RWPE1 (cell line): Measurements from ENCODE around the gene KRT78.

ENCODE experiments used
- CTCF ChIA-PET: fragments of 350-600 bp; sonication (Branson Sonifier 250); formaldehyde crosslinking; extraction: SDS; loops from one replicate; lab custom pipeline; 2021; lab: Yijun Ruan, JAX
- POLR2A ChIA-PET: fragments of 400-600 bp; formaldehyde crosslinking; extraction: SDS; loops from one replicate; lab custom pipeline; 2020; ENCODE audit warnings: antibody characterized with exemption; ENCODE audit not compliant: low non-redundant PET; lab: Yijun Ruan, JAX
- DNase-seq: peaks from one replicate; pipeline ENCODE4 v3.0.0; 2012; ENCODE audit warnings: low spot score
- H3K27ac ChIP-seq: fragments of 450-650 bp; 2 replicates; pipeline ENCODE4 v1.5.1; 2017
- CTCF ChIP-seq: fragments of 450-650 bp; conservative IDR thresholded peaks from 2 replicates; pipeline ENCODE4 v1.5.1; 2017; ENCODE audit warnings: low read depth, mild to moderate bottlenecking

The KRT78 gene

DNA sequence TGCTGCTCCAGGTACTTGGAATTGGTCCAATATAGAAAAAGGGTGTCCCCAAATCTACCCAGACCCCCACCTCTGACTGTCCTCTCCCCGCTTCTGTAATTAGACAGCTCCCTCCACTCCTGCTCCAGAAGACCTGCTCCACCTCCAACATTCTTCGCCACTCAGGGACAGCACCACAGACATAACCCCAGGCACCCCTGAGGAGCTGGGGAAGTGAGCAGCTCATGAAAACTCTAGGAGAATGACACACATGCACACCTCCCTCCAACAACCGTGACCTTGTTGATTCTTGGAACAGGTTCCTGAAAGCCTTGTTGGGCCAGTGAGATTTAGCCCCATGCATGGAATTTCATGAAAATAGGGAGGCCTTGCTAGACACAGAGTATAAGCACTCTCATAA lies 43.1 kb downstream of the KRT78 start:
- DNase-seq: no peak
- ChIA-PET CTCF (no interaction called here), POLR2A (no interaction called here)
- TF ChIP-seq CTCF: no peak
- no peak overlapping the region for H3K27ac ChIP-seq

DNA sequence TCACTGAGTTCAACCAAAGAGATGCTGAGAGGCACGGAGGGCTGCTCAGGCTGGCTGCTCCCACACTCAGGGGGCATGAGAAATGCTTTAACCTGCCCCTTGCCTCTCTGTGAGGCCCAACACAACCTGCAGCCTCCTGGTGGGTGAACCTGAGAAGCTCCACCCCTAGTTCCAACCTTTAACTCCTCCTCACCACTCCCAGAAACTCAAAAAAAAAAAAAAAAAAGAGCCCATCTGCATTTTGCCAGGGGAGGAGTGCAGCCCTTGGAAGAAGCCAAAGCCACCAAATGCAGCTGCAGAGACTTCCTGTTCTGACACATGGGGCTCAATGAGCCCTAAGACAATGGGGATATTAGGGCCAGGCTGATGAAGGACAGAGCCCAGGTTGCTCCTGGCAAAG lies 43.8 kb downstream of the KRT78 start:
- ChIA-PET CTCF (no interaction called here), POLR2A (no interaction called here)
- no peak overlapping the region for H3K27ac ChIP-seq
- no peak for DNase-seq
- no peak for TF ChIP-seq CTCF

DNA sequence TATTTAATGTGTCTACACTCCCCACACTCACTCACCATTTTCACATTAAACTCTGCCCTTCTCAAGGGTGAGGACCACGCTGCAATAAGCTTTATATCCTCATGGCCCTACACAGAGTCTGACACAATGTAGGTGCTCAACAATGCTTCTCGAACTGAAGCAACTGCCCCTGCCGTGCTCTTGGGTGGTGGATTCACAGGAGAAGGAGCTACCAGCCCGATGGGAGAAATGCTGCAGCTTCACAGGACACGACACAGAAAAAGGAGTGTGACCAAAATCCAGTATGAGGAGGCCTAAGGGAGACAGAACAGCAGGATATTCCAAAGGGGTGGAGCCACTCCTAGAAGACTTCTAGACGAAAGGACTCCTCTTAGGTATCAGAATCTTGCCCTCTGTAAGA lies 46.4 kb downstream of the KRT78 start:
- ChIA-PET POLR2A (no interaction called here), CTCF (no interaction called here)
- DNase-seq: no peak
- H3K27ac ChIP-seq: no peak overlapping the region
- TF ChIP-seq CTCF: no peak

- CTCF ChIA-PET: interaction anchor here (0.6 kb wide), 1 partner anchor 241 kb away, joined by 3 read pairs; no protein-coding TSS in a partner anchor
- DNase-seq: no peak
- POLR2A ChIA-PET: no interaction called here
- TF ChIP-seq CTCF: no peak
- no peak overlapping the region for H3K27ac ChIP-seq
These were observed 47.0 kb downstream of the KRT78 start for GRCh38 chr12:52801773-52802172.

- POLR2A ChIA-PET: no interaction called here
- TF ChIP-seq CTCF: no peak
- peak overlapping the region; percentile 62; the same call in 1 of the 2 replicates for H3K27ac ChIP-seq
- no peak for DNase-seq
- CTCF ChIA-PET: no interaction called here
These were observed 48.4 kb downstream of the KRT78 start for GRCh38 chr12:52800259-52800917.

- no peak for TF ChIP-seq CTCF
- DNase-seq: no peak
- ChIA-PET POLR2A (no interaction called here), CTCF (no interaction called here)
- H3K27ac ChIP-seq: no peak overlapping the region
These were observed 49.1 kb downstream of the KRT78 start for GRCh38 chr12:52799505-52800211.
